Ascending aorta (tissue), 2 donors: ENCODE measurements around the gene SCAANT1. TPM values are rescaled to one million over a fixed set of nuclear protein-coding genes. Genes with fewer than 3 reads are reported as not detected.

Experiments used
- DNase-seq, 2 donors: peaks; one replicate each; pipeline ENCODE4 v3.0.0-alpha.2; 2019; ENCODE audit warnings: low spot score in 2 of 2
- H3K27ac ChIP-seq, 2 donors: fragments of 200-600 bp; sonication (generic); one replicate each; pipeline ENCODE4 v1.5.1; 2016 to 2017; ENCODE audit warnings: mild to moderate bottlenecking in 1 of 2
- H3K27me3 ChIP-seq: fragments of 200-600 bp; sonication (generic); one replicate; pipeline ENCODE4 v1.5.1; 2017
- H3K36me3 ChIP-seq, 2 donors: fragments of 200-600 bp; sonication (generic); one replicate each; pipeline ENCODE4 v1.5.1; 2016
- H3K4me1 ChIP-seq, 2 donors: fragments of 200-600 bp; sonication (generic); one replicate each; pipeline ENCODE4 v1.5.1; 2016 to 2017; ENCODE audit warnings: mild to moderate bottlenecking in 1 of 2
- H3K4me3 ChIP-seq, 2 donors: fragments of 200-600 bp; sonication (generic); one replicate each; pipeline ENCODE4 v1.5.1; 2016 to 2017; ENCODE audit warnings: mild to moderate bottlenecking in 1 of 2
- H3K9me3 ChIP-seq, 2 donors: fragments of 200-600 bp; sonication (generic); one replicate each; pipeline ENCODE4 v1.5.1; 2016
- intact Hi-C: fragments of 100-400 bp; cut with DNase I; formaldehyde crosslinking; loops from one replicate; pipeline ENCODE4 v1.15.1; 2023
- total RNA-seq: library from RNA; depleted of rRNA; stranded (reverse); fragments of >200 nt; gene quantifications from one replicate; pipeline ENCODE4 v1.1.0, GENCODE V29; 2016
- TF ChIP-seq, protein P1 (sequence below), 3 experiments: fragments of 200-600 bp in 2 of 3; fragments of 450-650 bp in 1 of 3; sonication (generic) in 2 of 3; IDR thresholded peaks; one replicate each; pipeline ENCODE4 v1.5.1; 2016 to 2019; ENCODE audit warnings: antibody characterized with exemption in 3 of 3, mild to moderate bottlenecking in 1 of 3, moderate library complexity in 1 of 3

Gene SCAANT1
- total RNA-seq, 1 donor from 2014 or later, result not detected

GRCh38 chr3:63949005-63949404, 36.8 kb upstream of the SCAANT1 start:
- no peaks in the 10 kb centered on the region for H3K4me1 ChIP-seq
- H3K27ac ChIP-seq, result no peak overlapping the region
- peaks cover 3 to 8% of the 10 kb centered on the region in 2 donors for H3K36me3 ChIP-seq
- DNase-seq, result no peak
- H3K4me3 ChIP-seq, result no peak overlapping the region
- H3K9me3 ChIP-seq, result no peaks in the 10 kb centered on the region
- H3K27me3 ChIP-seq, result no peaks in the 10 kb centered on the region
- intact Hi-C loops, result no loop called here
- TF ChIP-seq, protein P1, sequence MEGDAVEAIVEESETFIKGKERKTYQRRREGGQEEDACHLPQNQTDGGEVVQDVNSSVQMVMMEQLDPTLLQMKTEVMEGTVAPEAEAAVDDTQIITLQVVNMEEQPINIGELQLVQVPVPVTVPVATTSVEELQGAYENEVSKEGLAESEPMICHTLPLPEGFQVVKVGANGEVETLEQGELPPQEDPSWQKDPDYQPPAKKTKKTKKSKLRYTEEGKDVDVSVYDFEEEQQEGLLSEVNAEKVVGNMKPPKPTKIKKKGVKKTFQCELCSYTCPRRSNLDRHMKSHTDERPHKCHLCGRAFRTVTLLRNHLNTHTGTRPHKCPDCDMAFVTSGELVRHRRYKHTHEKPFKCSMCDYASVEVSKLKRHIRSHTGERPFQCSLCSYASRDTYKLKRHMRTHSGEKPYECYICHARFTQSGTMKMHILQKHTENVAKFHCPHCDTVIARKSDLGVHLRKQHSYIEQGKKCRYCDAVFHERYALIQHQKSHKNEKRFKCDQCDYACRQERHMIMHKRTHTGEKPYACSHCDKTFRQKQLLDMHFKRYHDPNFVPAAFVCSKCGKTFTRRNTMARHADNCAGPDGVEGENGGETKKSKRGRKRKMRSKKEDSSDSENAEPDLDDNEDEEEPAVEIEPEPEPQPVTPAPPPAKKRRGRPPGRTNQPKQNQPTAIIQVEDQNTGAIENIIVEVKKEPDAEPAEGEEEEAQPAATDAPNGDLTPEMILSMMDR (IDR thresholded peaks at IDR 0.05), result no peak

- H3K27me3 ChIP-seq, result no peaks in the 10 kb centered on the region
- DNase-seq, result no peak
- no peaks in the 10 kb centered on the region for H3K36me3 ChIP-seq
- H3K27ac ChIP-seq, result no peak overlapping the region
- no peaks in the 10 kb centered on the region for H3K9me3 ChIP-seq
- intact Hi-C loops, result no loop called here
- no peak overlapping the region for H3K4me3 ChIP-seq
- TF ChIP-seq, protein P1 (IDR thresholded peaks at IDR 0.05), result no peak
- H3K4me1 ChIP-seq, result no peaks in the 10 kb centered on the region
These were observed 35.4 kb upstream of the SCAANT1 start for GRCh38 chr3:63947594-63947993.

DNA sequence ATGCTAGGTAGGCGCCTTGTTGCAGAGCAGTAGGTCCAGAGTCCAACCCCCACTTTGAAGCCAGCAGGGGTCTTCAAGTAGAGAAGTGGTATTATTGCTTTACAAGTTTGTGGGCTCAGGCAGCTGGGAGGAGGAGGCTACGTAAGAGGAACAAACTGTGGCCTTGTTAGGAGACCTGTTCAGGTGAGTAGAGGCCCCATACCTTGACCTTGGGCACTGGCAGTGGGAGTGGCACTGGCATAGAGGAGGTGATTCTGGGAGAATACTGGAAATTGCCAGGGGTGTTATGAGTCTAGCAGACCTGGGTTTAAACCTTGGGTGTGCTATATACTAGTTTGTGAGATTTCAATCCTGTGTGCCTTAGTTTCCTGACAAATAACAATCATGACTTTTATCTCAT, 34.6 kb upstream of the SCAANT1 start:
- no peaks in the 10 kb centered on the region for H3K9me3 ChIP-seq
- no peak for DNase-seq
- no peak overlapping the region for H3K27ac ChIP-seq
- no peaks in the 10 kb centered on the region for H3K27me3 ChIP-seq
- no peak overlapping the region for H3K4me3 ChIP-seq
- intact Hi-C loops, result no loop called here
- no peaks in the 10 kb centered on the region for H3K36me3 ChIP-seq
- TF ChIP-seq, protein P1 (IDR thresholded peaks at IDR 0.05), result no peak
- H3K4me1 ChIP-seq, result no peaks in the 10 kb centered on the region

DNA sequence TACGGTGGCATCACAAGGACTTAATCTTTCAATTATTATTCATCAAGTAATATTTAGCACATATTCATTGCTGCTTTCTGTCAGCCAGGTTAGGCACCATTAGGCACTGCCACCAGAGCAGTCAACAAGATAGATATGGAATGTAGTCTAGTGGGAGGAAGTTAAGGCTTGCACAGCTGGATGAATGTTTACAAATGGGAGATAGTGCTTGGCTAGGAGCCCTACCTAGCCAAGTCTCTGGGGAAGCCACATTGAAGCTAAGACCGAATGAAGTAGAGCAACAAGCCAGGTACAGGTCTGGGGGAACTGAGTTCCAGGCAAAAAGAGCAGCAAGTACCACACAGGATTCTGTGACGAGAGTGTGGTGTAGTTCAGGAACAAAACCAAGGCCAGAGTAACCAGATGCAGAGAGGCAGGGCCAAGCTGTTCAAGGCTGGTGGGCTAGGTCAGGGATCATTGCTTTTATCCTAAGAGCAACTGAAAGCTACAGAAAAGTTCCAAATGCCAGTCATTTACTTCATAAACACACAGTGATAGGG, 33.4 kb upstream of the SCAANT1 start:
- DNase-seq, result no peak
- intact Hi-C loops, result no loop called here
- TF ChIP-seq, protein P1 (IDR thresholded peaks at IDR 0.05), result no peak

GRCh38 chr3:63943678-63944077, 31.5 kb upstream of the SCAANT1 start:
- Histone ChIP-seq H3K27me3 (no peaks in the 10 kb centered on the region), H3K4me3 (no peak overlapping the region), H3K36me3 (no peaks in the 10 kb centered on the region), H3K27ac (no peak overlapping the region), H3K4me1 (no peaks in the 10 kb centered on the region), H3K9me3 (no peaks in the 10 kb centered on the region)
- TF ChIP-seq, protein P1 (IDR thresholded peaks at IDR 0.05), result no peak
- intact Hi-C loops, result no loop called here
- DNase-seq, result no peak

More for the DNA sequence above, 33.4 kb upstream of the SCAANT1 start:
- Histone ChIP-seq H3K4me1 (no peaks in the 10 kb centered on the region), H3K4me3 (no peak overlapping the region), H3K27ac (no peak overlapping the region), H3K9me3 (no peaks in the 10 kb centered on the region), H3K36me3 (no peaks in the 10 kb centered on the region), H3K27me3 (no peaks in the 10 kb centered on the region)

DNA sequence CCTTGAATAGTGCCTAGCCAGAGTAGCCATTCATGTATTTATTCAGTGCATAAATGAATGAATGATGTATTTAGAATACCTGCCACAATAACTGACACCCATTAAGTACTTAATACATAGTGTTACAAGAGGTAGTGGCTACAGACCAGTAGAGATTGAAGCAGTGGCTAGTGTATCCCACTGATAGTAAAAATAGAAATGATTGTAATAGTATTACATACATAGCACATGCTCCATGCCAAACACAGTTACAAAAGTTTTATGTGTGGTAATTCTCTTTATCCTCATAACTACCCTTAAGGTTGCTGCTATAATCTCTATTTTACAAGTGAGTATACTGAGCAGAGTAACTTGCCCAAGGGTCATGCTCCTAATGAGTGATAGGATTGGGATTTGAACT, 30.3 kb upstream of the SCAANT1 start:
- intact Hi-C loops, result no loop called here

More for the DNA sequence above, 30.3 kb upstream of the SCAANT1 start:
- DNase-seq, result no peak
- Histone ChIP-seq H3K4me3 (no peak overlapping the region), H3K27me3 (no peaks in the 10 kb centered on the region), H3K36me3 (no peaks in the 10 kb centered on the region), H3K27ac (no peak overlapping the region), H3K9me3 (no peaks in the 10 kb centered on the region), H3K4me1 (no peaks in the 10 kb centered on the region)
- TF ChIP-seq, protein P1 (IDR thresholded peaks at IDR 0.05), result no peak
